GM12891 (cell line): ENCODE measurements around the gene ATF5.
"Not testable (repeated sequence)": the region's sequence is repeated elsewhere in the genome, so short reads cannot be mapped to it uniquely, and the experiment has no call there.

ENCODE experiments used
- DNase-seq: peaks from one replicate; pipeline ENCODE4 v3.0.0; 2011; ENCODE audit warnings: low spot score; ENCODE audit not compliant: insufficient read length
- FAIRE-seq: peaks from 2 replicates; lab custom pipeline; 2011; peaks lifted over from hg19 to GRCh38; lab: Jason Lieb, UNC
- PAX5 ChIP-seq: IDR thresholded peaks from 2 replicates; pipeline ENCODE4 v1.6.1; 2011; ENCODE audit warnings: low read length, moderate library complexity, mild to moderate bottlenecking; ENCODE audit not compliant: insufficient read depth, severe bottlenecking
- POLR2A ChIP-seq: IDR thresholded peaks from 2 replicates; pipeline ENCODE4 v1.6.1; 2011; ENCODE audit warnings: low read depth, low read length, control low read depth
- POLR2AphosphoS5 ChIP-seq: IDR thresholded peaks from 2 replicates; pipeline ENCODE4 v1.6.1; 2011; ENCODE audit warnings: low read depth, low read length, control low read depth
- POU2F2 ChIP-seq: IDR thresholded peaks from 2 replicates; pipeline ENCODE4 v1.6.1; 2011; ENCODE audit warnings: low read depth, mild to moderate bottlenecking, control low read depth, low read length, moderate library complexity
- SPI1 ChIP-seq: IDR thresholded peaks from 2 replicates; pipeline ENCODE4 v1.6.1; 2011; ENCODE audit warnings: low read depth, low read length, control low read depth
- TAF1 ChIP-seq: IDR thresholded peaks from 2 replicates; pipeline ENCODE4 v1.6.1; 2011; ENCODE audit warnings: low read depth, low read length, control low read depth

ATF5 gene

GRCh38 chr19:49952906-49953305 lies 23.9 kb downstream of the ATF5 start:
- TF ChIP-seq PAX5 (no peak), POU2F2 (no peak)
- FAIRE-seq (no peak), DNase-seq (no peak)

GRCh38 chr19:49953416-49953815 lies 24.4 kb downstream of the ATF5 start:
- FAIRE-seq (no peak), DNase-seq (no peak)
- TF ChIP-seq POU2F2 (no peak), TAF1 (no peak), SPI1 (peak; percentile 6; the same call in 1 of the 2 replicates), PAX5 (no peak)

- FAIRE-seq: no peak
- TF ChIP-seq POLR2AphosphoS5: no peak
- no peak for TF ChIP-seq TAF1
- no peak for TF ChIP-seq POU2F2
- TF ChIP-seq SPI1: no peak
- no peak for TF ChIP-seq POLR2A
- TF ChIP-seq PAX5: no peak
- DNase-seq: no peak
Observed at GRCh38 chr19:49954092-49954829, 25.3 kb downstream of the ATF5 start.

GRCh38 chr19:49954933-49955332 lies 25.9 kb downstream of the ATF5 start:
- DNase-seq: no peak
- no peak for TF ChIP-seq SPI1
- no peak for TF ChIP-seq TAF1
- no peak for TF ChIP-seq POU2F2
- TF ChIP-seq POLR2AphosphoS5: no peak
- TF ChIP-seq POLR2A: no peak
- no peak for TF ChIP-seq PAX5
- no peak for FAIRE-seq

GRCh38 chr19:49956115-49956495 lies 27.1 kb downstream of the ATF5 start:
- no peak for DNase-seq
- FAIRE-seq: no peak
- TF ChIP-seq PAX5 (no peak), POLR2A (no peak), POU2F2 (no peak), TAF1 (no peak), POLR2AphosphoS5 (no peak), SPI1 (no peak)

- DNase-seq (no peak), FAIRE-seq (no peak)
- no peak for TF ChIP-seq POLR2A
- TF ChIP-seq PAX5: no peak
- TF ChIP-seq SPI1: no peak
- no peak for TF ChIP-seq POU2F2
- no peak for TF ChIP-seq TAF1
- no peak for TF ChIP-seq POLR2AphosphoS5
Observed at GRCh38 chr19:49957262-49957915, 28.4 kb downstream of the ATF5 start.

GRCh38 chr19:49958144-49958543 lies 29.1 kb downstream of the ATF5 start:
- DNase-seq, FAIRE-seq: not testable (repeated sequence)

GRCh38 chr19:49958596-49958995 lies 29.6 kb downstream of the ATF5 start:
- DNase-seq, FAIRE-seq: not testable (repeated sequence)

- DNase-seq, FAIRE-seq: not testable (repeated sequence)
Observed at GRCh38 chr19:49959892-49960291, 30.9 kb downstream of the ATF5 start.

- FAIRE-seq: not testable (repeated sequence)
Observed at GRCh38 chr19:49960980-49961379, 32.0 kb downstream of the ATF5 start, which contains the start of gene SIGLEC11. Gene SIGLEC11 (minus strand): TSS chr19:49961172. CDS start chr19:49961081, 91 bp downstream.

GRCh38 chr19:49968279-49968922 lies 39.4 kb downstream of the ATF5 start:
- FAIRE-seq (no peak), DNase-seq (no peak)

More at GRCh38 chr19:49960980-49961379, 32.0 kb downstream of the ATF5 start, which contains the start of gene SIGLEC11:
- not testable (repeated sequence) for DNase-seq

GRCh38 chr19:49969355-49969754 lies 40.4 kb downstream of the ATF5 start:
- DNase-seq, FAIRE-seq: not testable (repeated sequence)

More at GRCh38 chr19:49968279-49968922, 39.4 kb downstream of the ATF5 start:
- TF ChIP-seq POU2F2: no peak
- TF ChIP-seq SPI1: no peak
- TF ChIP-seq POLR2AphosphoS5: no peak
- TF ChIP-seq TAF1: no peak
- TF ChIP-seq PAX5: no peak
- TF ChIP-seq POLR2A: no peak
